Fibroblast of lung (primary cell): Measurements from ENCODE around the gene JAM2. TPM values are rescaled to one million over a fixed set of nuclear protein-coding genes. Genes with fewer than 3 reads are reported as not detected.
"Not testable (repeated sequence)": the region's sequence is repeated elsewhere in the genome, so short reads cannot be mapped to it uniquely, and the experiment has no call there.

Experiments
- DNase-seq, 2 donors: peaks; one replicate each; pipeline versions ENCODE4 v3.0.0 to v3.0.0-alpha.2; 2010; ENCODE audit warnings: low read depth in 2 of 2
- H2AFZ ChIP-seq: 2 replicates; pipeline ENCODE4 v1.5.1; 2012; ENCODE audit warnings: low read length, control low read depth, inconsistent platforms
- H3K27ac ChIP-seq: 2 replicates; pipeline ENCODE4 v1.5.1; 2011; ENCODE audit warnings: low read length, control low read depth; ENCODE audit not compliant: insufficient read depth
- H3K27me3 ChIP-seq: 2 replicates; pipeline ENCODE4 v1.5.1; 2011; ENCODE audit warnings: mild to moderate bottlenecking, low read length; ENCODE audit not compliant: control insufficient read depth, insufficient read depth
- H3K36me3 ChIP-seq: 2 replicates; pipeline ENCODE4 v1.5.1; 2011; ENCODE audit warnings: low read length; ENCODE audit not compliant: control insufficient read depth, insufficient read depth
- H3K4me1 ChIP-seq: 2 replicates; pipeline ENCODE4 v1.5.1; 2011; ENCODE audit warnings: low read length; ENCODE audit not compliant: control insufficient read depth, insufficient read depth; ENCODE audit errors: extremely low read depth
- H3K4me2 ChIP-seq: 2 replicates; pipeline ENCODE4 v1.5.1; 2011; ENCODE audit warnings: low read length, control low read depth; ENCODE audit not compliant: insufficient read depth; ENCODE audit errors: extremely low read depth
- H3K4me3 ChIP-seq, 4 experiments: fragments of 200-600 bp in 1 of 4; sonication (generic) in 1 of 4; replicated peaks in 1 of 4; 2 replicates each; pipeline ENCODE4 v1.5.1; 2011 to 2016; ENCODE audit warnings: low read length in 4 of 4, low read depth in 3 of 4, mild to moderate bottlenecking in 3 of 4, control low read depth in 2 of 4, inconsistent platforms in 1 of 4, mixed read lengths in 1 of 4; ENCODE audit not compliant: insufficient read depth in 1 of 4; ENCODE audit errors: control extremely low read depth in 1 of 4
- H3K79me2 ChIP-seq: 2 replicates; pipeline ENCODE4 v1.5.1; 2012; ENCODE audit warnings: mild to moderate bottlenecking, low read length, inconsistent platforms; ENCODE audit not compliant: control insufficient read depth, insufficient read depth
- H3K9ac ChIP-seq: 2 replicates; pipeline ENCODE4 v1.5.1; 2011; ENCODE audit warnings: mild to moderate bottlenecking, low read length, control low read depth; ENCODE audit not compliant: insufficient read depth
- H3K9me3 ChIP-seq: 2 replicates; pipeline ENCODE4 v1.5.1; 2012; ENCODE audit warnings: low read depth, low read length; ENCODE audit not compliant: control insufficient read depth, insufficient read depth
- H4K20me1 ChIP-seq: 2 replicates; pipeline ENCODE4 v1.5.1; 2011; ENCODE audit warnings: low read length; ENCODE audit not compliant: control insufficient read depth, insufficient read depth; ENCODE audit errors: extremely low read depth
- EZH2 ChIP-seq: IDR thresholded peaks from 2 replicates; pipeline ENCODE4 v1.5.1; 2012; ENCODE audit warnings: low read length, control low read depth, mild to moderate bottlenecking; ENCODE audit errors: missing control alignments
- polyA plus RNA-seq, 2 donors: library from polyadenylated mRNA; depleted of rRNA in 1 of 2; stranded (reverse) in 1 of 2; unstranded in 1 of 2; fragments of >200 nt; gene quantifications; 2 replicates each; pipeline ENCODE4 v1.2.1, GENCODE V29; 2011 to 2012; ENCODE audit warnings: missing spikeins in 1 of 2
- total RNA-seq: library from RNA; depleted of rRNA; stranded (reverse); fragments of >200 nt; gene quantifications from 2 replicates; pipeline ENCODE4 v1.2.1, GENCODE V29; 2014
- TF ChIP-seq, protein P1 (sequence below), 2 donors: IDR thresholded peaks in 1 of 2; conservative IDR thresholded peaks in 1 of 2; 1 replicate in 1 of 2; 2 replicates in 1 of 2; pipeline ENCODE4 v1.5.1; 2011 to 2012; ENCODE audit warnings: low read length in 2 of 2, control low read depth in 1 of 2, inconsistent platforms in 1 of 2, low read depth in 1 of 2, mild to moderate bottlenecking in 1 of 2

JAM2 gene
- total and polyA plus RNA-seq, 2 donors (not counting 1 experiment from before 2014, with no cell fraction given) = 1.4 to 2.1 TPM

GRCh38 chr21:25709684-25710265, 70.7 kb downstream of the JAM2 start:
- H3K4me1 ChIP-seq = no peaks in the 10 kb centered on the region
- no peak overlapping the region for H2AFZ ChIP-seq
- no peaks in the 10 kb centered on the region for H3K36me3 ChIP-seq
- H3K27me3 ChIP-seq = no peaks in the 10 kb centered on the region
- no peak overlapping the region for H3K27ac ChIP-seq
- no peak overlapping the region for H3K4me2 ChIP-seq
- no peaks in the 10 kb centered on the region for H3K79me2 ChIP-seq
- no peak for TF ChIP-seq EZH2
- TF ChIP-seq, protein P1, sequence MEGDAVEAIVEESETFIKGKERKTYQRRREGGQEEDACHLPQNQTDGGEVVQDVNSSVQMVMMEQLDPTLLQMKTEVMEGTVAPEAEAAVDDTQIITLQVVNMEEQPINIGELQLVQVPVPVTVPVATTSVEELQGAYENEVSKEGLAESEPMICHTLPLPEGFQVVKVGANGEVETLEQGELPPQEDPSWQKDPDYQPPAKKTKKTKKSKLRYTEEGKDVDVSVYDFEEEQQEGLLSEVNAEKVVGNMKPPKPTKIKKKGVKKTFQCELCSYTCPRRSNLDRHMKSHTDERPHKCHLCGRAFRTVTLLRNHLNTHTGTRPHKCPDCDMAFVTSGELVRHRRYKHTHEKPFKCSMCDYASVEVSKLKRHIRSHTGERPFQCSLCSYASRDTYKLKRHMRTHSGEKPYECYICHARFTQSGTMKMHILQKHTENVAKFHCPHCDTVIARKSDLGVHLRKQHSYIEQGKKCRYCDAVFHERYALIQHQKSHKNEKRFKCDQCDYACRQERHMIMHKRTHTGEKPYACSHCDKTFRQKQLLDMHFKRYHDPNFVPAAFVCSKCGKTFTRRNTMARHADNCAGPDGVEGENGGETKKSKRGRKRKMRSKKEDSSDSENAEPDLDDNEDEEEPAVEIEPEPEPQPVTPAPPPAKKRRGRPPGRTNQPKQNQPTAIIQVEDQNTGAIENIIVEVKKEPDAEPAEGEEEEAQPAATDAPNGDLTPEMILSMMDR (conservative IDR thresholded peaks at IDR 0.05 in 1 of 2, IDR thresholded peaks at IDR 0.05 in 1 of 2; ENCODE audit: low read depth in 1 of 2, low read length in 2 of 2) = no peak
- H3K9me3 ChIP-seq = no peaks in the 10 kb centered on the region
- no peak for DNase-seq
- H3K4me3 ChIP-seq = no peak overlapping the region
- H3K9ac ChIP-seq = no peak overlapping the region
- no peaks in the 10 kb centered on the region for H4K20me1 ChIP-seq

GRCh38 chr21:25710550-25710949, 71.5 kb downstream of the JAM2 start:
- TF ChIP-seq, protein P1 (conservative IDR thresholded peaks at IDR 0.05 in 1 of 2, IDR thresholded peaks at IDR 0.05 in 1 of 2; ENCODE audit: low read depth in 1 of 2, low read length in 2 of 2) = no peak
- no peak for TF ChIP-seq EZH2
- H3K4me1 ChIP-seq = no peaks in the 10 kb centered on the region
- H3K9ac ChIP-seq = no peak overlapping the region
- DNase-seq = no peak
- no peak overlapping the region for H3K4me3 ChIP-seq
- no peaks in the 10 kb centered on the region for H3K79me2 ChIP-seq
- H3K4me2 ChIP-seq = no peak overlapping the region
- H3K9me3 ChIP-seq = no peaks in the 10 kb centered on the region
- H3K27ac ChIP-seq = no peak overlapping the region
- no peak overlapping the region for H2AFZ ChIP-seq
- H4K20me1 ChIP-seq = no peaks in the 10 kb centered on the region
- H3K36me3 ChIP-seq = no peaks in the 10 kb centered on the region
- no peaks in the 10 kb centered on the region for H3K27me3 ChIP-seq

DNA sequence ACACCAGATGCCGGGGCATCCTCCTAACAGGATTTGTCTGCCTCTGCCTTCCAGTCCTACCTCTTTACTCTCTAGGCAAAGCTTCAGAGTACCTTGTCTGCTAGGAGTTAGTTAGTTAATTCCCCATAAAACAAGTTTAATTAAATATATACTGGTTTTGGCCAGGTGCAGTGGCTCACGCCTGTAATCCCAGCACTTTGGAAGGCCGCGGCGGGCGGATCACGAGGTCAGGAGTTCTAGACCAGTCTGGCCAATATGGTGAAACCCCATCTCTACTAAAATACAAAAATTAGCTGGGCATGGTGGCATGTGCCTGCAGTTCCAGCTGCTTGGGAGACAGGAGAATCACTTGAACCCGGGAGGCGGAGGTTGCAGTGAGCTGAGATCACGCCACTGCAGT, 75.0 kb downstream of the JAM2 start:
- H3K27me3 ChIP-seq, H3K4me3 ChIP-seq, H3K79me2 ChIP-seq, H3K36me3 ChIP-seq, H2AFZ ChIP-seq, H3K9ac ChIP-seq, H3K4me1 ChIP-seq, DNase-seq, H3K9me3 ChIP-seq, H3K4me2 ChIP-seq, H3K27ac ChIP-seq, H4K20me1 ChIP-seq: not testable (repeated sequence)
